Measurements from ENCODE around the gene ADGRG1.

- TF ChIP-seq CTCF (conservative IDR thresholded peaks at IDR 0.05 in 1 of 2, IDR thresholded peaks at IDR 0.05 in 1 of 2; ENCODE audit: low read depth in 1 of 2, low read length in 2 of 2) (no peak), EZH2 (IDR thresholded peaks at IDR 0.05; ENCODE audit: low read length, missing control alignments) (no peak)
Measured at GRCh38 chr16:57633383-57634064, 5.1 kb downstream of the ADGRG1 start.
